Uterus (tissue), 2 donors: ENCODE measurements around the gene NUDT22.

Experiments
- POLR2A ChIP-seq, 2 donors: fragments of 450-650 bp; IDR thresholded peaks; one replicate each; pipeline ENCODE4 v1.6.1; 2016; ENCODE audit warnings: antibody characterized with exemption in 2 of 2, mild to moderate bottlenecking in 1 of 2, moderate library complexity in 1 of 2
- TF ChIP-seq, protein P1 (sequence below), 4 experiments: fragments of 200-600 bp in 2 of 4; fragments of 450-650 bp in 2 of 4; sonication (generic) in 2 of 4; IDR thresholded peaks; one replicate each; pipeline ENCODE4 v1.5.1; 2016 to 2019; ENCODE audit warnings: antibody characterized with exemption in 4 of 4, mild to moderate bottlenecking in 2 of 4, moderate library complexity in 1 of 4

DNA sequence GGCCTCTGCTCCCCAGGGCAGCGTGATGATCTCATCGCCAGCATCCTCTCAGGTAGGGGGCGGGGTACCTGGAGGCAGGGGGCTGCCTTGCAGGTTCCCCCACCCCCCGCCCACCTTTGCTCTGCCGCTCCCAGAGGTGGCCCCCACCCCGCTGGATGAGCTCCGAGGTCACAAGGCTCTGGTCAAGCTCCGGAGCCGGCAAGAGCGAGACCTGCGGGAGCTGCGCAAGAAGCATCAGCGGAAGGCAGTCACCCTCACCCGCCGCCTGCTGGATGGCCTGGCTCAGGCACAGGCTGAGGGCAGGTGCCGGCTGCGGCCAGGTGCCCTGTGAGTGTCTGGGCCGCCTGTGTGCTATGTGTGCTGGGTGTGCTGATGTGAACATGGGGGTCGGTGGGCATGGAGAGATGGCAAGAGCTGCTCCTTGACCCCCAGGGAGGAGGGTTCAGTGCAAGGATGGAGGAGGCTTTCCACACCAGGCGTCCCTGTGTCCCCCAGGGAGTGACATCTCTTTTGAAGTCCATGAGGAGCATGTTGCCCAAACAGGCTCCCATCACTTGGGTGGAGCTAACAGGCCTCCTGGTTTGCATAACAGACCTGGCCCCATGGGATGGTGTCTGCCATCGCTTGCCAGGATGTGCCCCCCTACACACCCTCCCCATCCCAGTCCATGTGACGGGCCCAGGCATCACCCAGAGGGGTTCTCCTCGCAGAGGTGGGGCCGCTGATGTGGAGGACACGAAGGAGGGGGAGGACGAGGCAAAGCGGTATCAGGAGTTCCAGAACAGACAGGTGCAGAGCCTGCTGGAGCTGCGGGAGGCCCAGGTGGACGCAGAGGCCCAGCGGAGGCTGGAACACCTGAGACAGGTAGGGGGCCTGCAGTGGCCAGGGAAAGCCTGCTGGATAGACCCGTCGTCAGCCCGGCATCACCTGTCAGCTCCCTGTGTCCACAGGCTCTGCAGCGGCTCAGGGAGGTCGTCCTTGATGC lies 39.4 kb downstream of the NUDT22 start:
- no peak for TF ChIP-seq POLR2A (IDR thresholded peaks at IDR 0.05)
- TF ChIP-seq, protein P1, sequence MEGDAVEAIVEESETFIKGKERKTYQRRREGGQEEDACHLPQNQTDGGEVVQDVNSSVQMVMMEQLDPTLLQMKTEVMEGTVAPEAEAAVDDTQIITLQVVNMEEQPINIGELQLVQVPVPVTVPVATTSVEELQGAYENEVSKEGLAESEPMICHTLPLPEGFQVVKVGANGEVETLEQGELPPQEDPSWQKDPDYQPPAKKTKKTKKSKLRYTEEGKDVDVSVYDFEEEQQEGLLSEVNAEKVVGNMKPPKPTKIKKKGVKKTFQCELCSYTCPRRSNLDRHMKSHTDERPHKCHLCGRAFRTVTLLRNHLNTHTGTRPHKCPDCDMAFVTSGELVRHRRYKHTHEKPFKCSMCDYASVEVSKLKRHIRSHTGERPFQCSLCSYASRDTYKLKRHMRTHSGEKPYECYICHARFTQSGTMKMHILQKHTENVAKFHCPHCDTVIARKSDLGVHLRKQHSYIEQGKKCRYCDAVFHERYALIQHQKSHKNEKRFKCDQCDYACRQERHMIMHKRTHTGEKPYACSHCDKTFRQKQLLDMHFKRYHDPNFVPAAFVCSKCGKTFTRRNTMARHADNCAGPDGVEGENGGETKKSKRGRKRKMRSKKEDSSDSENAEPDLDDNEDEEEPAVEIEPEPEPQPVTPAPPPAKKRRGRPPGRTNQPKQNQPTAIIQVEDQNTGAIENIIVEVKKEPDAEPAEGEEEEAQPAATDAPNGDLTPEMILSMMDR (IDR thresholded peaks at IDR 0.05) = no peak
